ENCODE data around the gene KCNIP2.

DNA sequence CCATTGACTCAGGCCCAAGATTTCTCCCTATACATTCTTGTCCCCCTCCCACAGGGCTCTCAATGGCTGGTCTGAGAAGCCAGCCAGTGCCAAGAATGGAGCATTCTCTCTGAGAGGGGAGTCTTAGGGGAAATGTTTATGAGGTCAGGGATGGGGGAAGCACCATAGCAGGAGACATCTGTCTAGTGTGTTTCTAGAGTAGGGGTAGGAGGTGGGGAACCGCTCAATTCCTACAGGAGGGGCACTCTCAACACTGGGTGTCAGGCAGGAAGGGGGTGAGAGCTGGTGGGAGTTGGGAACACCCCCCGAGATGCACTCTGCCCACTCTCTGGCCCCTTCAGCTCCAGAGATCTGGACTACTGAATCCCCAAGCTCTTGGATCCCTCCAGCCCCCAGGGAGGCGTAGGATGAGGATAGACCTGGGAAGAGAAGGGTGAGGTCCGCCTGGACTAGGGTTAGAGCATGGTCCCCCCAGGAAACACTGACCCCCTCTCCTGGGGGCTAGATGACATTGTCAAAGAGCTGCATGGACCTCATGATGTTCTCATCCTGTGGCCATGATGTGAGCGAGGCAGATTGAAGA is 16.7 kb downstream of the KCNIP2 start:
- TF ChIP-seq GATA2 (IDR thresholded peaks at IDR 0.05; ENCODE audit: low read depth, low read length) (no peak), GATA3 (IDR thresholded peaks at IDR 0.05; ENCODE audit: low read depth, low read length) (no peak)

All from SH-SY5Y (cell line).